Coronary artery (tissue), 2 donors: Measurements from ENCODE around the gene TRAF6.
A peak's percentile ranks its signal among the peaks of the same experiment; 100 is the strongest.
"Not testable (repeated sequence)": the region's sequence is repeated elsewhere in the genome, so short reads cannot be mapped to it uniquely, and the experiment has no call there.

Experiments
- DNase-seq: peaks from one replicate; pipeline ENCODE4 v3.0.0-alpha.2; 2017; ENCODE audit warnings: low spot score
- H3K27ac ChIP-seq, 2 donors: fragments of 200-600 bp; sonication (generic); one replicate each; pipeline ENCODE4 v1.5.1; 2016 to 2019
- H3K4me3 ChIP-seq: fragments of 200-600 bp; sonication (generic); 2 replicates; pipeline ENCODE4 v1.5.1; 2016; ENCODE audit warnings: mild to moderate bottlenecking, moderate library complexity
- CTCF ChIP-seq: fragments of 200-600 bp; sonication (generic); IDR thresholded peaks from one replicate; pipeline ENCODE4 v1.5.1; 2019; ENCODE audit warnings: antibody characterized with exemption

TRAF6 gene

GRCh38 chr11:36532941-36533601 lies 23.0 kb upstream of the TRAF6 start:
- Histone ChIP-seq H3K4me3 (no peak overlapping the region), H3K27ac (no peak overlapping the region)
- TF ChIP-seq CTCF = no peak
- DNase-seq = no peak

GRCh38 chr11:36530840-36531239 lies 20.8 kb upstream of the TRAF6 start:
- DNase-seq = no peak
- H3K27ac ChIP-seq = no peak overlapping the region

GRCh38 chr11:36513965-36514364 lies 3.9 kb upstream of the TRAF6 start:
- no peak for TF ChIP-seq CTCF
- Histone ChIP-seq H3K4me3 (no peak overlapping the region), H3K27ac (no peak overlapping the region)
- DNase-seq = no peak

More at GRCh38 chr11:36530840-36531239, 20.8 kb upstream of the TRAF6 start:
- H3K4me3 ChIP-seq = no peak overlapping the region
- no peak for TF ChIP-seq CTCF

- no peak for TF ChIP-seq CTCF
- DNase-seq = no peak
- H3K4me3 ChIP-seq = no peak overlapping the region
- no peak overlapping the region for H3K27ac ChIP-seq
These were observed 1.9 kb upstream of the TRAF6 start for GRCh38 chr11:36512016-36512415.

GRCh38 chr11:36511062-36511461 lies 990 bp upstream of the TRAF6 start:
- DNase-seq, H3K27ac ChIP-seq, H3K4me3 ChIP-seq: not testable (repeated sequence)

- no peak for TF ChIP-seq CTCF
- peak overlapping the region; percentile 92 for H3K4me3 ChIP-seq
- H3K27ac ChIP-seq = peak overlapping the region; percentile 83 to 94
- DNase-seq = no peak
These were observed 496 bp upstream of the TRAF6 start for GRCh38 chr11:36510594-36510942.

GRCh38 chr11:36509201-36509639 lies 852 bp downstream of the TRAF6 start:
- H3K4me3 ChIP-seq = peak overlapping the region; percentile 92
- H3K27ac ChIP-seq = peak overlapping the region; percentile 83 to 94
- no peak for TF ChIP-seq CTCF
- DNase-seq = no peak
